ENCODE measurements around the gene HSDL1.

HSDL1 gene

GRCh38 chr16:84107921-84108320 lies 37.1 kb downstream of the HSDL1 start:
- DNase-seq (ENCODE audit: low read depth): no peak

GRCh38 chr16:84105948-84106740 lies 38.8 kb downstream of the HSDL1 start:
- DNase-seq (ENCODE audit: low read depth): no peak

- no peak for DNase-seq (ENCODE audit: low read depth)
These were observed 39.6 kb downstream of the HSDL1 start for GRCh38 chr16:84105301-84105815.

- DNase-seq (ENCODE audit: low read depth): no peak
These were observed 40.7 kb downstream of the HSDL1 start for GRCh38 chr16:84104231-84104630.

GRCh38 chr16:84103678-84104077 lies 41.3 kb downstream of the HSDL1 start:
- DNase-seq (ENCODE audit: low read depth): no peak

- no peak for DNase-seq (ENCODE audit: low read depth)
These were observed 46.0 kb downstream of the HSDL1 start for GRCh38 chr16:84098939-84099338.

GRCh38 chr16:84096447-84097005 lies 48.5 kb downstream of the HSDL1 start:
- DNase-seq (ENCODE audit: low read depth): no peak

- no peak for DNase-seq (ENCODE audit: low read depth)
These were observed 49.5 kb downstream of the HSDL1 start for GRCh38 chr16:84095466-84095865.

DNA sequence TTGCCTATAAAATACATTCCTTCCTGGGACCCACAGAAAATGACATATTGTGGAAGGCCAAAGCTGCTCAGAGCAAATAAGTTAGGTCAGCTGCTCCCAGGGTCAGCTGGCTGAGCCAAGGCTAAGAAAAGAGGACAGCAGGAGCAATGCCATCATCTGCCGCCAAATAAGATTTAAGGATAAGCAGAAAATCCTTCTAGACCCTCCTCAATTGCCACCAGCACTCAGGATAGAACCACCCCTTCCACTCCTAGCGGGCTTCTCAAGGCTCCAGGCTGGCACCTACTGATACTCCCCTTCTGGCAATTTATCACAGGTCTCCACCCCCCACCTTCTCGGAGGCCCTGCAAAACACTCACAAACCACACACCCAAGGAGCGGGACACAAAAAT lies 51.1 kb downstream of the HSDL1 start:
- no peak for DNase-seq (ENCODE audit: low read depth)

DNA sequence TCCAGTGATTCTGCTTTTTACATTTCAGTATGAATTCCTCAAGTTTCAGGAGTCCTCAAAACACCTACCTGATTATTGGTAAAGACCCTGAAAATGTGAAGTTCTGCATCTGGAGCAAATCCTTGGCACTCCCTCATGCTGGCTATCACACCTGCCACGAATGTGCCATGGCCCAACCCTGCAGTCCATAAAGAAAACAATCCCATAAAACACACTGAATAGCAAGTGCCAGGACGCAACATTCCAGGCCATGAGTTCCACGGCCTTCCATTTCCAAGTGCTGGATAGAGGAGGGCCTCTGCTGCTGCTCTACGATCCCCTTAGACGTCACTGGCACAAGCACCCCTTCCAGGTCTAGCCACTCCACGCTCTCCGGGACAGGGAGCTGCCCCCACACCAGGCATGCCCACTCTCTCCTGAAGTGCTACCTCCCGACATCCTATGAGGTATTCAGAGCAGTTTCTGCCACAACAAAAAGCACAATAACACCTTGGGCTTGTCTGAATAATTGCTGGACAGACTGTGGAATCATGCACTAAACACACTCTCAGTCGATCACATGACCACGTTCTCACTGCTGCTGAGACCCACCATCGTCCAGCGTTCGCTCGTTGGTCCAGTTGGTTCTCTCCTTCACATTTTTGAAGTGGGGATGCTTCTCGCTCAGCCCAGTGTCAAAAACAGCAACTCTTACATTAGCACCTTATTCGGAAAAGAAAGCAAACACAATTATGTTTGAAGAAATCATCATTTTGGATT lies 51.7 kb downstream of the HSDL1 start:
- no peak for DNase-seq (ENCODE audit: low read depth)

GRCh38 chr16:84091460-84091859 lies 53.5 kb downstream of the HSDL1 start:
- DNase-seq (ENCODE audit: low read depth): no peak

- DNase-seq (ENCODE audit: low read depth): no peak
These were observed 54.8 kb downstream of the HSDL1 start for GRCh38 chr16:84090211-84090610.

GRCh38 chr16:84088695-84089395 lies 56.1 kb downstream of the HSDL1 start:
- no peak for DNase-seq (ENCODE audit: low read depth)

- no peak for DNase-seq (ENCODE audit: low read depth)
These were observed 57.4 kb downstream of the HSDL1 start for GRCh38 chr16:84087466-84088151.

DNA sequence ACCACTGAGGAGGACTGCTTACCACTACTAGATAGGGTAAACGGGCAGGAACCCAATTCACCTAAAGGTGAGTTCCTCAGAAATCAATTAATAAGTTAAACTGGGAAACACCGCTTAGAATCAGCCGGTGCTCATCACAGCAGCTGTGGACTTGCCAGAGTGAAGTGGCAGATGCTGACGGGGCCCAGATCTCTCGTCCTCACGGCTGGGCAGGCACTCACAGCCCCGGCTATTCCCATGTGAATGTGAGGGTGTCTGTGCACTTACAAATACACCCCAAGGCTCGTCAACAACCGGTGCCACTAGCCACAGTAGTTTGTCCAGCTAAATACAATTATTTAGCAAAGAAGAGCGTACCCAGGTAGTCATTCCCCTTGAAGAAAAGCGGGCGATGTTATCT lies 58.0 kb downstream of the HSDL1 start:
- DNase-seq (ENCODE audit: low read depth): no peak

DNA sequence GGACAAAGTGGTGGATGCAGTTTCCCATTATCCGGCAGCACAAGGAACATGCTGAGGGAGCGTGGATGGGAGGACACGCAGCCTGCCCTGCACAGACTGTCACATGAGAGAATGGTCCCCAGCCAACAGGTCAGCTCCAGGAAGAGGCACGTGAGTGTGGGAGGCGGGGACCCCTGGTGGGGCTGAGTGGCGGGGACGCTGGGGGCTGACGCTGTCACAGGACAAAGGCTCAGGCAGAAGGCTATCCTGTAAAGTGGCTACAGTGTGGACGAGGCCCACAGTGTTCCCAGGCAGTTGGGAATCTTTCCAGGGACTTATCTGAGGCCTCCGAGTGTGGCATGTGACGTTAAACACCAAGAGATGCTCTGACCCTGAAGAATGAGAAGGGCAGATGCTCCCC lies 58.6 kb downstream of the HSDL1 start:
- no peak for DNase-seq (ENCODE audit: low read depth)

GRCh38 chr16:84085773-84086172 lies 59.2 kb downstream of the HSDL1 start:
- DNase-seq (ENCODE audit: low read depth): no peak

DNA sequence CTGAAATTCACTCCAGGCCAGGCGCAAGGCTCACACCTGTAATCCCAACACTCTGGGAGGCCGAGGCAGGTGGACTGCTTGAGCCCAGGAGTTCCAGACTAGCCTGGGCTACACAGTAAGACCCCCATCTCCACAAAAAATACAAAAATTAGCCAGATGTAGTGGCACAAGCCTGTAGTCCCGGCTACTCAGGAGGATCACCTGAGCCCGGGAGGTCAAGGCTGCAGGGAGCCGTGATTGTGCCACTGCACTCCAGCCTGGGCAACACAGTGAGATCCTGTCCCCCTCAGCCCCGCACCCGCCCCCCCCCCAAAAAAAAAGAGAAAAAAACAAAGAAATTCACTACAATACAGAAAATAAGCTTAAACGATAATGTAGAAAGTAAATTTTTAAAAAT lies 59.7 kb downstream of the HSDL1 start:
- DNase-seq (ENCODE audit: low read depth): no peak

- peak; percentile 25 for DNase-seq (ENCODE audit: low read depth)
These were observed 60.3 kb downstream of the HSDL1 start for GRCh38 chr16:84084570-84085270.

GRCh38 chr16:84082835-84083569 lies 62.0 kb downstream of the HSDL1 start:
- DNase-seq (ENCODE audit: low read depth): no peak

Data from GM04504 (cell line).